ENCODE results near the gene COL4A1. TPM values are rescaled to one million over a fixed set of nuclear protein-coding genes. Genes with fewer than 3 reads are reported as not detected.

The COL4A1 gene
- total and polyA plus RNA-seq, 2 of the 13 experiments (the other 11 are each of a cell fraction or from before 2014, with no cell fraction given) = not detected

- no peaks in the 10 kb centered on the region for H3K36me3 ChIP-seq (replicated peaks in 1 of 2; ENCODE audit: control insufficient read depth in 1 of 2, insufficient read depth in 2 of 2, low read length in 2 of 2)
- no peaks in the 10 kb centered on the region for H3K9me3 ChIP-seq (ENCODE audit: low read length)
- H3K27ac ChIP-seq (ENCODE audit: extremely low read length, insufficient read depth, low read length) = no peak overlapping the region
- H3K27me3 ChIP-seq (ENCODE audit: control insufficient read depth in 1 of 2, insufficient read depth in 2 of 2, low read length in 2 of 2) = no peaks in the 10 kb centered on the region; a peak in 1 of 5 replicates
- H3K9ac ChIP-seq (ENCODE audit: insufficient read depth, low read depth, low read length) = no peak overlapping the region
- no peak for ATAC-seq
- no peaks in the 10 kb centered on the region for H3K79me2 ChIP-seq (ENCODE audit: insufficient read depth, low read length)
- ChIA-PET CTCF (ENCODE audit: low intra/inter-chr PET ratio, low total read pairs) (no interaction called here), POLR2A (no interaction called here)
- WGBS (ENCODE audit: low lambda C conversion rate) = 0% methylated on average over 3 of the region's 10 CpGs
- no peaks in the 10 kb centered on the region for H3K4me1 ChIP-seq (ENCODE audit: insufficient read depth, low read length)
- no peak overlapping the region for H3K4me2 ChIP-seq (ENCODE audit: low read depth, low read length)
- in situ Hi-C loops (cut with HindIII; ENCODE audit: extremely low pct_ligation_motif_present, low pct_unique_long_range_greater_than_20kb) = no loop called here
- no peak for FAIRE-seq
- H2AFZ ChIP-seq (ENCODE audit: low read length) = no peak overlapping the region
- H3K4me3 ChIP-seq (replicated peaks in 1 of 3; ENCODE audit: insufficient read depth in 1 of 3, low read depth in 2 of 3, low read length in 3 of 3) = no peak overlapping the region
- intact Hi-C loops (cut with micrococcal nuclease; ENCODE audit: unreplicated experiment) = no loop called here
- DNase-seq (ENCODE audit: low spot score) = no peak
- H4K20me1 ChIP-seq (ENCODE audit: insufficient read depth, low read length) = no peaks in the 10 kb centered on the region
- BruUV-seq (replicated peaks) = no TSS peak
- TF ChIP-seq NFIB (CRISPR knock-in tag; IDR thresholded peaks at IDR 0.05; ENCODE audit: borderline replicate concordance) = no peak
- TF ChIP-seq ZNF225 (CRISPR knock-in tag; IDR thresholded peaks at IDR 0.05) = no peak
- no peak for TF ChIP-seq ATRX (CRISPR knock-in tag; IDR thresholded peaks at IDR 0.05; ENCODE audit: borderline replicate concordance)
- TF ChIP-seq PREB (CRISPR knock-in tag; IDR thresholded peaks at IDR 0.05) = no peak
- no peak for TF ChIP-seq RNF2 (conservative IDR thresholded peaks at IDR 0.05; ENCODE audit: low read depth)
- TF ChIP-seq NFKBIZ (CRISPR knock-in tag; IDR thresholded peaks at IDR 0.05) = no peak
- TF ChIP-seq ZBTB26 (CRISPR knock-in tag; IDR thresholded peaks at IDR 0.05; ENCODE audit: borderline replicate concordance) = no peak
- TF ChIP-seq AGO2 (optimal IDR thresholded peaks at IDR 0.05; ENCODE audit: low read depth, low read length) = no peak
- no peak for TF ChIP-seq ISX (CRISPR knock-in tag; conservative IDR thresholded peaks at IDR 0.05)
- TF ChIP-seq RARA (CRISPR knock-in tag; IDR thresholded peaks at IDR 0.05) = no peak
- TF ChIP-seq HNRNPLL (IDR thresholded peaks at IDR 0.05; ENCODE audit: low read depth, low read length, poor library complexity, severe bottlenecking) = no peak
- TF ChIP-seq ZNF746 (CRISPR knock-in tag; IDR thresholded peaks at IDR 0.05) = no peak
- no peak for TF ChIP-seq PAWR (CRISPR knock-in tag; IDR thresholded peaks at IDR 0.05; ENCODE audit: borderline replicate concordance)
- no peak for TF ChIP-seq IRF2 (CRISPR knock-in tag; IDR thresholded peaks at IDR 0.05)
- TF ChIP-seq NFKB2 (CRISPR knock-in tag; IDR thresholded peaks at IDR 0.05; ENCODE audit: borderline replicate concordance) = no peak
- no peak for TF ChIP-seq ARID5B (CRISPR knock-in tag; IDR thresholded peaks at IDR 0.05)
These were observed 120.6 kb downstream of the COL4A1 start for GRCh38 chr13:110186231-110186855.
